RWPE1 (cell line): ENCODE data around the gene ABHD2.
"Not testable (repeated sequence)": the region's sequence is repeated elsewhere in the genome, so short reads cannot be mapped to it uniquely, and the experiment has no call there.

Experiments used
- CTCF ChIA-PET: fragments of 350-600 bp; sonication (Branson Sonifier 250); formaldehyde crosslinking; extraction: SDS; loops from one replicate; lab custom pipeline; 2021; lab: Yijun Ruan, JAX
- POLR2A ChIA-PET: fragments of 400-600 bp; formaldehyde crosslinking; extraction: SDS; loops from one replicate; lab custom pipeline; 2020; ENCODE audit warnings: antibody characterized with exemption; ENCODE audit not compliant: low non-redundant PET; lab: Yijun Ruan, JAX
- DNase-seq: peaks from one replicate; pipeline ENCODE4 v3.0.0; 2012; ENCODE audit warnings: low spot score
- H3K27ac ChIP-seq: fragments of 450-650 bp; 2 replicates; pipeline ENCODE4 v1.5.1; 2017
- CTCF ChIP-seq: fragments of 450-650 bp; conservative IDR thresholded peaks from 2 replicates; pipeline ENCODE4 v1.5.1; 2017; ENCODE audit warnings: low read depth, mild to moderate bottlenecking

The ABHD2 gene

GRCh38 chr15:89115547-89115946 is 27.3 kb downstream of the ABHD2 start:
- POLR2A ChIA-PET, result no interaction called here
- H3K27ac ChIP-seq, result no peak overlapping the region

DNA sequence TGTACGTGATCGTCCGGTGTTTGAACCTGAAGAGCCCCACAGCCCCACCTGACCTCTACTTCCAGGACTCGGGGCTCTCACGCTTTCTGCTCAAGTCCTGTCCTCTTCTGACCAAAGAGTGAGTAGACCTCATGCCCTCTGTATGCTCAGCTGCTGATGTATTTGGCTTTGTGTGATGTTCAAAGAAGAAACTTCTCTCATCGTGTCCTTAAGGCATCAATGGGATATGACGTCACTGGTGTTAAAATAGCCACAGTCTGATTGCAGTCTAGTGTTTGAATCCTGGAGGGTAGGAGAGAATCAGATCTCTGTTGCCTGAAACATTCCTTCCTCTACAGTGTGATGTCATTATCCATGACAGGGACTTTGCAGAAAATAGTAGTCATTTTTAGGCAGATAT is 28.1 kb downstream of the ABHD2 start:
- CTCF ChIA-PET, result interaction anchor here (0.7 to 0.8 kb wide), 2 partner anchors 13 to 40 kb away, joined by 3 to 5 read pairs; no protein-coding TSS in a partner anchor
- TF ChIP-seq CTCF, result no peak
- POLR2A ChIA-PET, result no interaction called here
- DNase-seq, result no peak
- H3K27ac ChIP-seq, result no peak overlapping the region

More at GRCh38 chr15:89115547-89115946, 27.3 kb downstream of the ABHD2 start:
- CTCF ChIA-PET, result no interaction called here
- TF ChIP-seq CTCF, result no peak
- DNase-seq, result no peak

GRCh38 chr15:89117790-89118189 is 29.5 kb downstream of the ABHD2 start:
- H3K27ac ChIP-seq, result no peak overlapping the region
- ChIA-PET POLR2A (no interaction called here), CTCF (interaction anchor here (0.6 kb wide), 1 partner anchor 107 kb away, joined by 3 read pairs; no protein-coding TSS in a partner anchor)

DNA sequence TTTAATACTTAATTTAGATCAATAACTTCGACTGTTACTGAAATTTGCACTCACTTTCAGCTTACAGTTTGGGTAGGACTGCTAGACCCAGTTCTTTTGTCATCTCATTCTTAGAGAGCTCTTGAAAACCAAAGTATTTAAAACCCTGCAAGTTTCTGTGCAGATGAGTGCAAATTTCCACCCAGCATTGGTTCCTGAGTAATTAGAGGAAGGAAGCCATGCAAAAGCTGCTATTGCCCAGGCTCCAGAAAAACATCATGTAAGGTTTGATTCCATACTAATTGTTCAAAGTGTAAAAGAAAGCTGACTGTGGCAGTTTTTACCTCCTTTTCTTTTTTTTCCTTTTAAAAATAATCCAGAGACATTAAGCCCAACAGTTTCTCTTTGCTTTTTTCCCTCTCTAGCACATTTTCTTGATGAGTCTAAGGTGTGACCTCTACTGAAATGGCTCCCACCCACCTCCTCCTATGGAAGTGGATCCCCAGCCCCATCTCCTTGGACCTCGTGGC is 30.3 kb downstream of the ABHD2 start:
- TF ChIP-seq CTCF, result no peak
- H3K27ac ChIP-seq, result peak overlapping the region; percentile 80
- DNase-seq, result no peak
- ChIA-PET POLR2A (no interaction called here), CTCF (interaction anchor here (0.5 to 0.6 kb wide), 3 partner anchors 44 to 211 kb away, joined by 3 read pairs; no protein-coding TSS in a partner anchor)

More at GRCh38 chr15:89117790-89118189, 29.5 kb downstream of the ABHD2 start:
- no peak for TF ChIP-seq CTCF
- no peak for DNase-seq

DNA sequence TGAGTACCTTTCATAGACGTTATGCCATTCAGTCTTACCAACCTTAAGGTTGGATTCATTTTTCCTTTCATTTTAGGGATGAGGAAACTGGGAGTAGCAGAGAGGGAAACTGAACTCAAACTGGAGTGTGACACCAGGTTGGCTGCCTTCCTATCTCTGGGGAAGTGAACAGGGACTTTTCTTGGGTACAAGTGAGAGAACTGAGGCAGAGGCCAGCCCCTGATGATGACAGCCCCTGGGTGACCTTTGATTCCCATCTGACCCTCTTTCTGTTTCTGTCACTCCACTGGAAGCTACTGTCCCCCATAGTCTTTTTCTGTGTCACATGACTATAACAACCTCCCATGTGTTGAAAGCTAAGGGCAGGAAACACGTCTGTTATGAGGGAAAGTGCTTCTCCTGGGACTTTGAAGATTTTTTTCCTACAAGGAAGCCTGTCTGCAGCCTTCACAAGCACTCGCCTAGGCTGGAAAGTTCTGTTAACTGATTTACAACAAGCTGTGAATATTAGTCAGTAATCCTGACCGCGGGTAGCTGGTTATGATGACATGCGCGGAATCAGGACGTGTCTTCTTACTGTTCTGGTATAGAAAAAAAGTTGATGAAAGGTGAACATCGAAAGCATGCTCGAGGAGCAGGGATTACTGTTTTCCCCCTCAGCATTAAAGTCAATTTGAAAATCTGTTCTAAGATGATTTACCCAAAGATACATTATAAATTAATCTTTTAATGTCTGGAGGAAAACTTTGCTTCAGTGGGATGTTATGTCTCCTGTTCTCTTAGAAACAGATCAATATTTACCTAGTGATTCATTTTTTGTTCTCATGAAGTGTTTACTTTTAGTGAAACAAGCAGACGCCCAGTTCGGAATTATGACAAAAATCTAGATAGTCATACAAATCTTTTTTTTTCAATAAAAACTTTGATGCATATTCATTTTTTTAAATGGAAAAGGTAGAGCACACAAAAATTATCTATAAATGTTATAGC is 31.5 kb downstream of the ABHD2 start:
- TF ChIP-seq CTCF, result no peak
- CTCF ChIA-PET, result interaction anchor here (0.7 to 1.6 kb wide), 4 partner anchors 10 to 62 kb away, joined by 5 to 11 read pairs (median 6); no protein-coding TSS in a partner anchor
- peak overlapping the region; percentile 88 for H3K27ac ChIP-seq
- DNase-seq, result peak; percentile 85
- POLR2A ChIA-PET, result no interaction called here

GRCh38 chr15:89120479-89121000 is 32.3 kb downstream of the ABHD2 start:
- DNase-seq, POLR2A ChIA-PET: not testable (repeated sequence)
- peak overlapping the region; percentile 88 for H3K27ac ChIP-seq
- CTCF ChIA-PET, result interaction anchor here (0.6 to 1.6 kb wide), 5 partner anchors 9 to 144 kb away, joined by 3 to 11 read pairs (median 5); no protein-coding TSS in a partner anchor
